ENCODE results near the gene ANKRD13D. TPM values are rescaled to one million over a fixed set of nuclear protein-coding genes. Genes with fewer than 3 reads are reported as not detected.

ANKRD13D gene
- total RNA-seq, 1 donor: 29.8 TPM

DNA sequence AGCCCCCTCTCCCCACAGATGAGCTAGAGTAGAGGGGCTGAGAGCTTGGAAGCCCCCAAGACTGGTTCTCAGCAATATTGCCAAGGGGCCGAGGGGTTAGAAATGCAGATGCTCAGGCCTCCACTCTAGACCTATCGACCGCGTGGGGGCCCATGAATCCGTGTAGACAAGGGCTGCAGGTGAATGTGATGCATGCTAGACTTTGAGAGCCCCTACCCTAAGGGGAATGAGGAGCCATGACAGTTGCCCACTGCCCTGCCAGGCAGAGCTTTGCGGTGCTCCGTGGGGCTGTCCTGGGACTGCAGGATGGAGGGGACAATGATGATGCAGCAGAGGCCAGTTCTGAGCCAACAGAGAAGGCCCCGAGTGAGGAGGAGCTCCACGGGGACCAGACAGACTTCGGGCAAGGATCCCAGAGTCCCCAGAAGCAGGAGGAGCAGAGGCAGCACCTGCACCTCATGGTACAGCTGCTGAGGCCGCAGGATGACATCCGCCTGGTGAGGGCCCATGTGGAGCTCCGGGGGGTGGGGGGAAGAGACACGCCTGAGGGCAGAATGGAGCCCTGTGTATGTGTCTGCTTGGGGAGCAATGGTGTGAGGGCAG is 15.5 kb downstream of the ANKRD13D start:
- no peak for DNase-seq (ENCODE audit: low read depth)
- TF ChIP-seq, protein P1, sequence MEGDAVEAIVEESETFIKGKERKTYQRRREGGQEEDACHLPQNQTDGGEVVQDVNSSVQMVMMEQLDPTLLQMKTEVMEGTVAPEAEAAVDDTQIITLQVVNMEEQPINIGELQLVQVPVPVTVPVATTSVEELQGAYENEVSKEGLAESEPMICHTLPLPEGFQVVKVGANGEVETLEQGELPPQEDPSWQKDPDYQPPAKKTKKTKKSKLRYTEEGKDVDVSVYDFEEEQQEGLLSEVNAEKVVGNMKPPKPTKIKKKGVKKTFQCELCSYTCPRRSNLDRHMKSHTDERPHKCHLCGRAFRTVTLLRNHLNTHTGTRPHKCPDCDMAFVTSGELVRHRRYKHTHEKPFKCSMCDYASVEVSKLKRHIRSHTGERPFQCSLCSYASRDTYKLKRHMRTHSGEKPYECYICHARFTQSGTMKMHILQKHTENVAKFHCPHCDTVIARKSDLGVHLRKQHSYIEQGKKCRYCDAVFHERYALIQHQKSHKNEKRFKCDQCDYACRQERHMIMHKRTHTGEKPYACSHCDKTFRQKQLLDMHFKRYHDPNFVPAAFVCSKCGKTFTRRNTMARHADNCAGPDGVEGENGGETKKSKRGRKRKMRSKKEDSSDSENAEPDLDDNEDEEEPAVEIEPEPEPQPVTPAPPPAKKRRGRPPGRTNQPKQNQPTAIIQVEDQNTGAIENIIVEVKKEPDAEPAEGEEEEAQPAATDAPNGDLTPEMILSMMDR (IDR thresholded peaks at IDR 0.05; ENCODE audit: insufficient read depth, low read depth, low read length): no peak
- peak overlapping the region; percentile 77 for H3K4me3 ChIP-seq (ENCODE audit: low read depth, low read length)

DNA sequence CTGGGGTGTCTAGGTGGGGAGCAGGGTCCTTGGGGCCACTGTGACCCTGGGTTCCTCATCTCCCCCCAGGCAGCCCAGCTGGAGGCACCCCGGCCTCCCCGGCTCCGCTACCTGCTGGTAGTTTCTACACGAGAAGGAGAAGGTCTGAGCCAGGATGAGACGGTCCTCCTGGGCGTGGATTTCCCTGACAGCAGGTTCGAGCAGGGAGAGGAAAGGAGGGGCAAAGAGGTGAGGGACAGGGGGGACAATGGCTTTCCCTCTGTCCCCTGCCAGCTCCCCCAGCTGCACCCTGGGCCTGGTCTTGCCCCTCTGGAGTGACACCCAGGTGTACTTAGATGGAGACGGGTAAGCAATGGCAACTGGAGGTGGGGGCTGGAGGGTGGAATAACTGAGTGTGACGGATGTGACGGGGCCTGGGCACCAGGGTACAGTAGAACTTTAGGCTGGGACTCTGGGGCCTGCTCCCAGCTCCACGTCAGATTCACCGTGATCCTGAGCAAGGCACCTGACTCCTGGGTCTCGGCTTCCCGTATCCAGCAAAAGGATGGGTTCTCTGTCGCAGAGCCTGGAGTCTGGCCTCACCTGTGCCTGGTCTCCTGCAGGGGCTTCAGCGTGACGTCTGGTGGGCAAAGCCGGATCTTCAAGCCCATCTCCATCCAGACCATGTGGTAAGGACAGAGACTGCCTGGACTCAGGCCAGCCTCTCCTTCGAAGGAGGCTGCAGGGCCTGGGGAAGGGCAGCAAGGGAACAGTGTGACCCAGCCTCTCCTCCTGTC is 17.9 kb downstream of the ANKRD13D start:
- no peak overlapping the region for H3K4me3 ChIP-seq (ENCODE audit: low read depth, low read length)
- no peak for DNase-seq (ENCODE audit: low read depth)
- TF ChIP-seq, protein P1 (IDR thresholded peaks at IDR 0.05; ENCODE audit: insufficient read depth, low read depth, low read length): no peak

DNA sequence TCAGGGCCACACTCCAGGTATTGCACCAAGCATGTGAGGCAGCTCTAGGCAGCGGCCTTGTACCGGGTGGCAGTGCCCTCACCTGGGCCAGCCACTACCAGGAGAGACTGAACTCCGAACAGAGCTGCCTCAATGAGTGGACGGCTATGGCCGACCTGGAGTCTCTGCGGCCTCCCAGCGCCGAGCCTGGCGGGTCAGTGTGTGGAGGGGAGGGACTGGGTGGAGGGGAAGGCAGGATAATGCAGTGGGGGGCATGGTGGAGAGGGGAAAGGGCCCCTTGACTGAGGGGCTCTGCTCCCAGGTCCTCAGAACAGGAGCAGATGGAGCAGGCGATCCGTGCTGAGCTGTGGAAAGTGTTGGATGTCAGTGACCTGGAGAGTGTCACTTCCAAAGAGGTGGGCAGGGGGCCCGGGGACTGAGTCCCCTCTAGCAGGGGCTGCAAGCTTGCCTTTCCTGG is 18.5 kb downstream of the ANKRD13D start:
- TF ChIP-seq, protein P1 (IDR thresholded peaks at IDR 0.05; ENCODE audit: insufficient read depth, low read depth, low read length): no peak

DNA sequence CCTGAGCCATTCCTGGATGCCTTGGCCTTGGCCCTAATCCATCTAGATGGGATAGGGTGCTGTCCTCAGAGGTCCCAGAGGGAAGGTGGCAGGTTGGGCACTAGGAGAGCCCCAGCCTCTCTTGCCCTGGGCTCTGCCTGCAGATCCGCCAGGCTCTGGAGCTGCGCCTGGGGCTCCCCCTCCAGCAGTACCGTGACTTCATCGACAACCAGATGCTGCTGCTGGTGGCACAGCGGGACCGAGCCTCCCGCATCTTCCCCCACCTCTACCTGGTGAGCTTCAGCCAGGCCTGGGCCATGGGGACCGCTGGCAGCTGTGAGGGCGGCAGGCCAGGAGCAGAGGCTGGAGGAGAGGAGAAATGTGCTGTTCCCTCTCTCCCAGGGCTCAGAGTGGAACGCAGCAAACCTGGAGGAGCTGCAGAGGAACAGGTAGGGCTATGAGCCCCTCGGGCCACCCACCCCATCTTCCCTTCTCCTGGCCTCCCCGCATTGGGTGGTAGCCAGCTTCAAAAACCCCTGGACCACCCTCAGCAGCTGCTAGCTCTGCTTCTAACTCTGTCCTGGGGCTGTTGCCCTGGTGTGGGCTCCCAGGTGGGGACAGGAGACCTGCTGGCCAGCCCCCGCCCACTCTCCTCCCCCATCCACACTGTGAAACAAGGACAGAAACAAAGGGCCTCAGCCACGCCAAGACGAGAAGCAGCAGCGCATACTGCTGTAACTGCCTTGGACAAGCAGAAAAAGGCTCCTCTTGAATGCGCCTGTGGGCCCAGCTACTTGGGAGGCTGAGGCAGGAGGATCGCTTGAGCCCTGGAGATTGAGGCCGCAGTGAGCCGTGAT is 19.1 kb downstream of the ANKRD13D start:
- TF ChIP-seq, protein P1 (IDR thresholded peaks at IDR 0.05; ENCODE audit: insufficient read depth, low read depth, low read length): no peak
- no peak for DNase-seq (ENCODE audit: low read depth)
- no peak overlapping the region for H3K4me3 ChIP-seq (ENCODE audit: low read depth, low read length)

More for the DNA sequence above, 18.5 kb downstream of the ANKRD13D start:
- no peak for DNase-seq (ENCODE audit: low read depth)
- no peak overlapping the region for H3K4me3 ChIP-seq (ENCODE audit: low read depth, low read length)

DNA sequence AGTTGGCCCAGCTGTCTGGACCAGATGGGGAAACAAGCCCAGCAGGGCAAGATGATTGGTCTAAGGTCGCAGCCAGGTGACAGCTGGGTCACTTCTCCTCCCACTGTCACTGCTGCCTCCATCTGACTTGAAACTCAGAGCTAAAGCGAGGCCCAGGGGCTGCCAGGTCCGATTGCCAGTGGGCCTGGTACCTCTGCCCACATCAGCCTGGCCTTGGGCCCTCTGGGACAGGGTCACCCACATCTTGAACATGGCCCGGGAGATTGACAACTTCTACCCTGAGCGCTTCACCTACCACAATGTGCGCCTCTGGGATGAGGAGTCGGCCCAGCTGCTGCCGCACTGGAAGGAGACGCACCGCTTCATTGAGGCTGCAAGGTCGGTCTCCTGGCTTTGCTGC is 20.1 kb downstream of the ANKRD13D start:
- H3K4me3 ChIP-seq (ENCODE audit: low read depth, low read length): no peak overlapping the region
- no peak for DNase-seq (ENCODE audit: low read depth)
- TF ChIP-seq, protein P1 (IDR thresholded peaks at IDR 0.05; ENCODE audit: insufficient read depth, low read depth, low read length): no peak

DNA sequence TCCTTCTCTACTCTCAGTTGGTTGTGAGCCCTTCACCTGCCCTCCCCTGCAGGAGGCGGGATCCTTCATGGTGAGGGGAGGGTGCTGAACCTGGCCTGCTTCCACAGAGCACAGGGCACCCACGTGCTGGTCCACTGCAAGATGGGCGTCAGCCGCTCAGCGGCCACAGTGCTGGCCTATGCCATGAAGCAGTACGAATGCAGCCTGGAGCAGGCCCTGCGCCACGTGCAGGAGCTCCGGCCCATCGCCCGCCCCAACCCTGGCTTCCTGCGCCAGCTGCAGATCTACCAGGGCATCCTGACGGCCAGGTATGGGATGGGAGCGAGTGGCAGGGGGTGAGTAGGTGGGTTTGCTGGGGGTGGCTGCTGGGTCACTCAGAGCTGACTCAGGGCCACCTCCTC is 20.6 kb downstream of the ANKRD13D start:
- TF ChIP-seq, protein P1 (IDR thresholded peaks at IDR 0.05; ENCODE audit: insufficient read depth, low read depth, low read length): no peak

More for the DNA sequence above, 20.6 kb downstream of the ANKRD13D start:
- DNase-seq (ENCODE audit: low read depth): no peak
- no peak overlapping the region for H3K4me3 ChIP-seq (ENCODE audit: low read depth, low read length)

All from fibroblast of villous mesenchyme (primary cell).